Osteoblast (primary cell): ENCODE data around the gene FGF14. TPM values are rescaled to one million over a fixed set of nuclear protein-coding genes. Genes with fewer than 3 reads are reported as not detected.

Experiments
- DNase-seq: peaks from one replicate; pipeline ENCODE4 v3.0.0; 2011; ENCODE audit warnings: low spot score, mixed read lengths; ENCODE audit not compliant: insufficient read length; ENCODE audit errors: missing footprints
- H2AFZ ChIP-seq: 2 replicates; pipeline ENCODE4 v1.6.0; 2011; ENCODE audit warnings: mild to moderate bottlenecking, low read length
- H3K27ac ChIP-seq: 2 replicates; pipeline ENCODE4 v1.5.1; 2011; ENCODE audit warnings: mild to moderate bottlenecking, low read depth, low read length, moderate library complexity
- H3K27me3 ChIP-seq: 2 replicates; pipeline ENCODE4 v1.6.0; 2012; ENCODE audit warnings: mild to moderate bottlenecking, control low read depth, inconsistent platforms, low read length, moderate library complexity; ENCODE audit not compliant: insufficient read depth
- H3K36me3 ChIP-seq: 2 replicates; pipeline ENCODE4 v1.5.1; 2011; ENCODE audit warnings: mild to moderate bottlenecking, low read length, control low read depth, moderate library complexity; ENCODE audit not compliant: insufficient read depth
- H3K4me1 ChIP-seq: 2 replicates; pipeline ENCODE4 v1.5.1; 2011; ENCODE audit warnings: mild to moderate bottlenecking, low read length, control low read depth, moderate library complexity; ENCODE audit not compliant: insufficient read depth
- H3K4me2 ChIP-seq: 2 replicates; pipeline ENCODE4 v1.6.0; 2011; ENCODE audit warnings: mild to moderate bottlenecking, low read length; ENCODE audit not compliant: insufficient read depth
- H3K4me3 ChIP-seq: fragments of 200-600 bp; sonication (generic); 3 replicates; pipeline ENCODE4 v1.5.1; 2012; ENCODE audit warnings: mild to moderate bottlenecking, low read length, inconsistent platforms; ENCODE audit not compliant: insufficient read depth
- H3K79me2 ChIP-seq: 2 replicates; pipeline ENCODE4 v1.6.0; 2012; ENCODE audit warnings: mild to moderate bottlenecking, low read length, control low read depth, inconsistent platforms; ENCODE audit not compliant: insufficient read depth
- H3K9me3 ChIP-seq: 2 replicates; pipeline ENCODE4 v1.5.1; 2011; ENCODE audit warnings: low read depth, low read length, control low read depth
- H4K20me1 ChIP-seq: 2 replicates; pipeline ENCODE4 v1.6.0; 2012; ENCODE audit warnings: mild to moderate bottlenecking, low read length, control low read depth; ENCODE audit not compliant: insufficient read depth
- total RNA-seq: library from RNA; depleted of rRNA; stranded (reverse); fragments of >200 nt; gene quantifications from 2 replicates; pipeline ENCODE4 v1.2.3, GENCODE V29; 2012
- TF ChIP-seq, protein P1 (sequence below): IDR thresholded peaks from 2 replicates; pipeline ENCODE4 v1.5.1; 2011; ENCODE audit warnings: mild to moderate bottlenecking, low read depth, low read length, moderate library complexity; ENCODE audit errors: extremely low read depth

FGF14 gene
- total RNA-seq, 1 donor = under 0.01 TPM

DNA sequence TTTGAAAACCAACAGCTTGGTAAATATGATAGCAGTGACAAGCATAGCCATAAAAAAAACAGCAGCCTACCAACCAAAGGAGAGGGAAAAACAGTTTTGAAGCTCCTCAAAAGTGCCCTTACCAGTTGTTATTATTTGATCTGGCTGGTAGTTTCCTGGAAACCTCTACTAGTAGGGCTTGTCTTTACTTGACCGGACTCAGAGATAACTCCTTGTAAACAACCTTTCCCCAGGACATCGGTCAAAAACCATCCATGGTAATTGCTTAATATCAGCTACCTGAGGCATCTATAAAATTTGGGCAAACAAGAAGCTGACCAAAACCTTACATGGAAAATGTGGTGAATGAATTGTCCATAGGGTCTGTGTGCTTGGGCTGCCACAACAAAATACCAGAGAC is 210.9 kb downstream of the FGF14 start:
- no peak for DNase-seq
- H2AFZ ChIP-seq = no peak overlapping the region
- H3K9me3 ChIP-seq = no peaks in the 10 kb centered on the region
- no peak overlapping the region for H3K27ac ChIP-seq
- no peaks in the 10 kb centered on the region for H3K79me2 ChIP-seq
- no peaks in the 10 kb centered on the region for H3K4me1 ChIP-seq
- H4K20me1 ChIP-seq = no peaks in the 10 kb centered on the region
- H3K4me2 ChIP-seq = no peak overlapping the region
- no peaks in the 10 kb centered on the region for H3K36me3 ChIP-seq
- H3K4me3 ChIP-seq = no peak overlapping the region
- no peaks in the 10 kb centered on the region for H3K27me3 ChIP-seq
- TF ChIP-seq, protein P1, sequence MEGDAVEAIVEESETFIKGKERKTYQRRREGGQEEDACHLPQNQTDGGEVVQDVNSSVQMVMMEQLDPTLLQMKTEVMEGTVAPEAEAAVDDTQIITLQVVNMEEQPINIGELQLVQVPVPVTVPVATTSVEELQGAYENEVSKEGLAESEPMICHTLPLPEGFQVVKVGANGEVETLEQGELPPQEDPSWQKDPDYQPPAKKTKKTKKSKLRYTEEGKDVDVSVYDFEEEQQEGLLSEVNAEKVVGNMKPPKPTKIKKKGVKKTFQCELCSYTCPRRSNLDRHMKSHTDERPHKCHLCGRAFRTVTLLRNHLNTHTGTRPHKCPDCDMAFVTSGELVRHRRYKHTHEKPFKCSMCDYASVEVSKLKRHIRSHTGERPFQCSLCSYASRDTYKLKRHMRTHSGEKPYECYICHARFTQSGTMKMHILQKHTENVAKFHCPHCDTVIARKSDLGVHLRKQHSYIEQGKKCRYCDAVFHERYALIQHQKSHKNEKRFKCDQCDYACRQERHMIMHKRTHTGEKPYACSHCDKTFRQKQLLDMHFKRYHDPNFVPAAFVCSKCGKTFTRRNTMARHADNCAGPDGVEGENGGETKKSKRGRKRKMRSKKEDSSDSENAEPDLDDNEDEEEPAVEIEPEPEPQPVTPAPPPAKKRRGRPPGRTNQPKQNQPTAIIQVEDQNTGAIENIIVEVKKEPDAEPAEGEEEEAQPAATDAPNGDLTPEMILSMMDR = no peak

DNA sequence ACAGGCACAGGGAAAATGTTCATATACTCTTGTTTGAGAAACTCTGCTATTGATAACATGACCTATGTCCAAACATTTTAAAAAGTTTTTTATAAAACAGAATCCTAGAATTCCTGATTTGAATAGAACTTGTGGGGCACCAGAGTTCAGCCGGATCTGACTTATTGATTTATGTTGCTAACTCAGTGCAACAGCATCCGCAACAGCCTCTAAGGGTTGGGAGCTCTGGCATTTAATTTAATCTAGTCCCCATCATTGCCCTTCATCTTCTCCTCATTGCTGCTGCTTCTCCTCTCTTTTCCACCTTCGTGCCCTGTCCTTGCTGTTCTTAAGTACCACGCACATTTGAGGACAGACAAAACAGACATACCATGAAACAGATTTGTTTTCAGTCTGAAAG is 214.5 kb downstream of the FGF14 start:
- no peaks in the 10 kb centered on the region for H3K9me3 ChIP-seq
- H3K4me3 ChIP-seq = no peak overlapping the region
- no peak overlapping the region for H2AFZ ChIP-seq
- TF ChIP-seq, protein P1 = no peak
- no peak for DNase-seq
- no peak overlapping the region for H3K27ac ChIP-seq
- H3K4me1 ChIP-seq = no peaks in the 10 kb centered on the region
- no peak overlapping the region for H3K4me2 ChIP-seq
- H3K36me3 ChIP-seq = no peaks in the 10 kb centered on the region
- H3K79me2 ChIP-seq = no peaks in the 10 kb centered on the region
- no peaks in the 10 kb centered on the region for H4K20me1 ChIP-seq
- no peaks in the 10 kb centered on the region for H3K27me3 ChIP-seq

DNA sequence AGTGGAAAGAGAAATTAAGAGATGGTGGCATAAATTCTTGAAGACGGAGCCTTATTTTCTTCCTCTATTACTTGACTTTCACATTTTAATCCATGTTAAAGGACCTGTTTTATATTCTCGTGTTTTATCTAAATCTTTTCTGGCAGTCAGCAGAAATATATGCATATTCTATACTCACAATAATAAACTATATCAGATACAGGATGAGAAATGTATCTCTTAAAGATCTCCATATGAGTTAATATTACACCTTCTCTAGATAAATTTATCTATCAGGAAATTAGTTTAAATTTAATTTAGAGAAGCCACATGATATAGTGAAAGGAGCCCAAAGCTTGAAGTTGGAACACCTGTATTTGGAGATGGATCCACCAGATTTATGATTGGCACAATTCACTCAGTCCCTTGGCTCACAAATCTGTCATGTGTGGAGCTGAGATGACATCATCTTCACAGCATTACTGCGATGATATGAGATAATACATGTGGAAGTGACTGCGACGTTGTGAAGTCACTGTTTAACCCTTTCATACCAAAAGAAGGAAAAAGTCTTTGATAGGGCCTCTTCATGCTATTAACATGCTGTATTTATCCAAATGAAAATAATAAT is 216.4 kb downstream of the FGF14 start:
- H3K9me3 ChIP-seq = no peaks in the 10 kb centered on the region
- no peaks in the 10 kb centered on the region for H3K4me1 ChIP-seq
- no peak for DNase-seq
- H3K36me3 ChIP-seq = no peaks in the 10 kb centered on the region
- no peak overlapping the region for H2AFZ ChIP-seq
- H3K27me3 ChIP-seq = no peaks in the 10 kb centered on the region
- TF ChIP-seq, protein P1 = no peak
- no peak overlapping the region for H3K4me3 ChIP-seq
- no peaks in the 10 kb centered on the region for H4K20me1 ChIP-seq
- H3K27ac ChIP-seq = no peak overlapping the region
- H3K79me2 ChIP-seq = no peaks in the 10 kb centered on the region
- H3K4me2 ChIP-seq = no peak overlapping the region

DNA sequence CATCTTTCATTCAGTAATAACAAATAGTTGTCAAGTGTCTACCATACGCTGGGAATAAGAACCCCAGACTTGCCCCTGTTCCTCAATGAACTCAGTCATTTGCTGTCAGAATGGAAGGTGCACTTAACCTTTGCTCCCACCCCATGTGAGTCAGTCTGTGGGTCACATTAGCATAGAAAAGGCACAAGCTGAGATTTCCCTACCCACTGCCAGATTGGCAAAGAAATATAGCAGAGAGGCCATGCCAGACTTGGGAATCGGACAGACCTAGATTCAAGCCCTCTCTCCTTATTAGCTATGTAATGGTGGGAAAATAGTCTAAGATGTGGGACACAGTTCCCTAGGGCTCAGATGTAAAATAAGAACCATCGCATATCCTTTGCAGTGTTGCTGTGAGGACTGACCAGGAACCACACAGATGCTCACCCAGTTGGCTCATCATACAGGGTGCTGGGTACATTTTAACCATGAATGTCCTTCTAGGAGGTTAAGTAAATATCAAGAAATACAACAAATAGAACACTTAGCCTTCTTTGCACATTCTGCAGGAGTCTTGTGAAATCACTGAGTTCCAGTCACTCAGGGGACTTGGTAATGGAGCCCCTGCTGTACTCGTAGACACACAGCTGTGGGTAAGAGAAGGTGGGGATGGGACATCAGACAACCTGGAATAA is 218.2 kb downstream of the FGF14 start:
- Histone ChIP-seq H3K4me2 (no peak overlapping the region), H3K36me3 (no peaks in the 10 kb centered on the region), H3K79me2 (no peaks in the 10 kb centered on the region), H3K4me1 (no peaks in the 10 kb centered on the region), H3K27me3 (no peaks in the 10 kb centered on the region), H2AFZ (no peak overlapping the region), H4K20me1 (no peaks in the 10 kb centered on the region), H3K4me3 (no peak overlapping the region), H3K27ac (no peak overlapping the region), H3K9me3 (no peaks in the 10 kb centered on the region)
- TF ChIP-seq, protein P1 = no peak
- no peak for DNase-seq
